Adrenal gland (tissue), 5 donors: ENCODE results near the gene MYO1B.

ENCODE experiments used
- POLR2A ChIP-seq, 2 donors: fragments of 450-650 bp; IDR thresholded peaks; one replicate each; pipeline ENCODE4 v1.6.1; 2017; ENCODE audit warnings: antibody characterized with exemption in 2 of 2, mild to moderate bottlenecking in 2 of 2, moderate library complexity in 1 of 2
- TF ChIP-seq, protein P1 (sequence below), 6 experiments: fragments of 450-650 bp in 4 of 6; fragments of 200-600 bp in 2 of 6; sonication (generic) in 1 of 6; IDR thresholded peaks; 1 replicate in 5 of 6; 2 replicates in 1 of 6; pipeline versions ENCODE4 v1.5.1 to v1.8.0; 2016 to 2021; ENCODE audit warnings: antibody characterized with exemption in 6 of 6, mild to moderate bottlenecking in 2 of 6, moderate library complexity in 1 of 6
- donor health status: DM: no; HTN: no; CAD: no.

DNA sequence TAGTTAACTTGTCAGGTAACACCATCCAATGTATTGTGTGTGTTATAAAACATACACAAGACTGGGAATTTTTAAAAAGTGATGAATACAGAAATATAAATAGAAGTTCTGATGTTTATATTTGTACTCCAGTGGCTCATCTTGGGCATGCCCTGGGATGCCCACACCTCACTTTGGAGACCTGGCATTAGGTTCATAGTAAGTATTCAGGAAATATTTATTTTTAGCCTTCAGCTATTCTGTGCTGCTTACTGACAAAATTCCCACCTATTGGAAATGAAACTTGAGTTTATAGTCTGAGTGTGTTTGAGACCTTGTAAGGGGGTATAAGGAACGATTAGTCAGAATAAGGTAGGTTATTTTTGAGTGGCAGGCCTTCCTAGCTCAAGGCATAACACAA is 67.5 kb downstream of the MYO1B start:
- TF ChIP-seq, protein P1, sequence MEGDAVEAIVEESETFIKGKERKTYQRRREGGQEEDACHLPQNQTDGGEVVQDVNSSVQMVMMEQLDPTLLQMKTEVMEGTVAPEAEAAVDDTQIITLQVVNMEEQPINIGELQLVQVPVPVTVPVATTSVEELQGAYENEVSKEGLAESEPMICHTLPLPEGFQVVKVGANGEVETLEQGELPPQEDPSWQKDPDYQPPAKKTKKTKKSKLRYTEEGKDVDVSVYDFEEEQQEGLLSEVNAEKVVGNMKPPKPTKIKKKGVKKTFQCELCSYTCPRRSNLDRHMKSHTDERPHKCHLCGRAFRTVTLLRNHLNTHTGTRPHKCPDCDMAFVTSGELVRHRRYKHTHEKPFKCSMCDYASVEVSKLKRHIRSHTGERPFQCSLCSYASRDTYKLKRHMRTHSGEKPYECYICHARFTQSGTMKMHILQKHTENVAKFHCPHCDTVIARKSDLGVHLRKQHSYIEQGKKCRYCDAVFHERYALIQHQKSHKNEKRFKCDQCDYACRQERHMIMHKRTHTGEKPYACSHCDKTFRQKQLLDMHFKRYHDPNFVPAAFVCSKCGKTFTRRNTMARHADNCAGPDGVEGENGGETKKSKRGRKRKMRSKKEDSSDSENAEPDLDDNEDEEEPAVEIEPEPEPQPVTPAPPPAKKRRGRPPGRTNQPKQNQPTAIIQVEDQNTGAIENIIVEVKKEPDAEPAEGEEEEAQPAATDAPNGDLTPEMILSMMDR (IDR thresholded peaks at IDR 0.05): no peak
- TF ChIP-seq POLR2A (IDR thresholded peaks at IDR 0.05): no peak
